Keratinocyte (primary cell): ENCODE data around the gene EMX1. TPM values are rescaled to one million over a fixed set of nuclear protein-coding genes. Genes with fewer than 3 reads are reported as not detected.

Source experiments
- DNase-seq: peaks from one replicate; pipeline ENCODE4 v3.0.0-alpha.2; 2011; ENCODE audit warnings: low read depth, missing footprints, low spot score
- FAIRE-seq: peaks from 2 replicates; lab custom pipeline; 2011; peaks lifted over from hg19 to GRCh38; lab: Jason Lieb, UNC
- H2AFZ ChIP-seq: 2 replicates; pipeline ENCODE4 v1.6.0; 2012; ENCODE audit warnings: low read length, control low read depth, inconsistent platforms; ENCODE audit not compliant: control insufficient read depth
- H3K27ac ChIP-seq: 2 replicates; pipeline ENCODE4 v1.5.1; 2011; ENCODE audit warnings: low read length; ENCODE audit not compliant: control insufficient read depth, insufficient read depth
- H3K27me3 ChIP-seq: 3 replicates; pipeline ENCODE4 v1.6.0; 2011; ENCODE audit warnings: low read length; ENCODE audit not compliant: control insufficient read depth, insufficient read depth; ENCODE audit errors: extremely low read depth
- H3K36me3 ChIP-seq, 2 experiments: 2 replicates in 1 of 2; 3 replicates in 1 of 2; pipeline ENCODE4 v1.5.1; 2011; ENCODE audit warnings: low read length in 2 of 2, mild to moderate bottlenecking in 1 of 2; ENCODE audit not compliant: control insufficient read depth in 2 of 2, insufficient read depth in 2 of 2; ENCODE audit errors: extremely low read depth in 1 of 2
- H3K4me1 ChIP-seq: 3 replicates; pipeline ENCODE4 v1.5.1; 2011; ENCODE audit warnings: low read length; ENCODE audit not compliant: control insufficient read depth, insufficient read depth; ENCODE audit errors: extremely low read depth
- H3K4me2 ChIP-seq: 3 replicates; pipeline ENCODE4 v1.6.0; 2011; ENCODE audit warnings: low read depth, low read length; ENCODE audit not compliant: control insufficient read depth, insufficient read depth; ENCODE audit errors: extremely low read depth
- H3K4me3 ChIP-seq, 3 experiments: fragments of 200-600 bp in 1 of 3; sonication (generic) in 1 of 3; 2 replicates in 2 of 3; 3 replicates in 1 of 3; pipeline ENCODE4 v1.5.1; 2011 to 2016; ENCODE audit warnings: low read length in 3 of 3, mild to moderate bottlenecking in 3 of 3, control low read depth in 2 of 3, inconsistent platforms in 1 of 3, low read depth in 1 of 3, mixed read lengths in 1 of 3, mixed run types in 1 of 3, moderate library complexity in 1 of 3; ENCODE audit not compliant: control insufficient read depth in 2 of 3, insufficient read depth in 2 of 3; ENCODE audit errors: extremely low read depth in 1 of 3
- H3K79me2 ChIP-seq: 2 replicates; pipeline ENCODE4 v1.6.0; 2012; ENCODE audit warnings: low read length; ENCODE audit not compliant: control insufficient read depth, insufficient read depth
- H3K9ac ChIP-seq: 3 replicates; pipeline ENCODE4 v1.6.0; 2011; ENCODE audit warnings: low read length; ENCODE audit not compliant: control insufficient read depth, insufficient read depth; ENCODE audit errors: extremely low read depth
- H3K9me1 ChIP-seq: 3 replicates; pipeline ENCODE4 v1.6.0; 2011; ENCODE audit warnings: low read length; ENCODE audit not compliant: control insufficient read depth, insufficient read depth; ENCODE audit errors: extremely low read depth
- H3K9me3 ChIP-seq: 2 replicates; pipeline ENCODE4 v1.5.1; 2012; ENCODE audit warnings: low read depth, low read length; ENCODE audit not compliant: control insufficient read depth
- H4K20me1 ChIP-seq: 3 replicates; pipeline ENCODE4 v1.6.0; 2011; ENCODE audit warnings: low read length; ENCODE audit not compliant: control insufficient read depth, insufficient read depth; ENCODE audit errors: extremely low read depth
- CTCF ChIP-seq, 3 experiments: IDR thresholded peaks in 1 of 3; conservative IDR thresholded peaks in 1 of 3; optimal IDR thresholded peaks in 1 of 3; 2 replicates in 2 of 3; 3 replicates in 1 of 3; pipeline versions ENCODE3 to v1.5.1; 2011; ENCODE audit warnings: low read length in 3 of 3, mild to moderate bottlenecking in 3 of 3, moderate library complexity in 2 of 3, control low read depth in 1 of 3, inconsistent platforms in 1 of 3; ENCODE audit not compliant: insufficient read depth in 2 of 3; ENCODE audit errors: extremely low read depth in 1 of 3
- EZH2 ChIP-seq: IDR thresholded peaks from one replicate; pipeline ENCODE4 v1.6.1; 2012; ENCODE audit warnings: inconsistent platforms, mild to moderate bottlenecking, low read length, moderate library complexity
- dilution Hi-C: fragments of 300-500 bp; cut with MboI; formaldehyde crosslinking; loops from one replicate; pipeline ENCODE4 v1.7.0; 2020; ENCODE audit warnings: low sequenced_read_pairs; ENCODE audit not compliant: extremely low pct_ligation_motif_present
- polyA plus RNA-seq, 5 experiments: library from polyadenylated mRNA; depleted of rRNA in 3 of 5; stranded (reverse) in 3 of 5; stranded (forward) in 1 of 5; unstranded in 1 of 5; fragments of >200 nt; gene quantifications; 1 replicate in 1 of 5; 2 replicates in 3 of 5; 3 replicates in 1 of 5; pipeline versions ENCODE4 v1.2.1 to v1.2.3, GENCODE V29; 2011 to 2012; ENCODE audit warnings: missing spikeins in 2 of 5, low read depth in 1 of 5, low replicate concordance in 1 of 5

Gene EMX1
- polyA plus RNA-seq, 1 donor (not counting 4 experiments of a cell fraction or from before 2014, with no cell fraction given), result not detected

GRCh38 chr2:72932805-72933204 is 15.5 kb downstream of the EMX1 start:
- Histone ChIP-seq H3K27ac (no peak overlapping the region), H3K36me3 (no peaks in the 10 kb centered on the region), H3K4me2 (no peak overlapping the region), H3K9me3 (no peaks in the 10 kb centered on the region), H3K9me1 (no peaks in the 10 kb centered on the region), H3K9ac (no peak overlapping the region), H3K4me1 (peaks cover 21% of the 10 kb centered on the region), H2AFZ (no peak overlapping the region), H3K79me2 (no peaks in the 10 kb centered on the region), H4K20me1 (no peaks in the 10 kb centered on the region), H3K27me3 (peaks cover 45% of the 10 kb centered on the region), H3K4me3 (no peak overlapping the region)
- TF ChIP-seq EZH2 (no peak), CTCF (optimal IDR thresholded peaks at IDR 0.05 in 1 of 3, IDR thresholded peaks at IDR 0.05 in 1 of 3, conservative IDR thresholded peaks at IDR 0.05 in 1 of 3; ENCODE audit: extremely low read depth in 1 of 3, insufficient read depth in 2 of 3, low read length in 3 of 3) (no peak)
- FAIRE-seq, result no peak
- dilution Hi-C loops, result no loop called here
- no peak for DNase-seq

- Histone ChIP-seq H3K4me1 (peaks cover 21% of the 10 kb centered on the region), H3K27ac (no peak overlapping the region), H3K36me3 (no peaks in the 10 kb centered on the region), H3K9me1 (no peaks in the 10 kb centered on the region), H3K27me3 (peaks cover 45% of the 10 kb centered on the region), H2AFZ (no peak overlapping the region), H3K4me3 (no peak overlapping the region), H3K4me2 (no peak overlapping the region), H3K9me3 (no peaks in the 10 kb centered on the region), H3K9ac (no peak overlapping the region), H3K79me2 (no peaks in the 10 kb centered on the region), H4K20me1 (no peaks in the 10 kb centered on the region)
- TF ChIP-seq EZH2 (no peak), CTCF (optimal IDR thresholded peaks at IDR 0.05 in 1 of 3, IDR thresholded peaks at IDR 0.05 in 1 of 3, conservative IDR thresholded peaks at IDR 0.05 in 1 of 3; ENCODE audit: extremely low read depth in 1 of 3, insufficient read depth in 2 of 3, low read length in 3 of 3) (no peak)
- DNase-seq, result no peak
- dilution Hi-C loops, result no loop called here
- FAIRE-seq, result no peak
These were observed 15.9 kb downstream of the EMX1 start for GRCh38 chr2:72933207-72933606.
